GM18519 (cell line): ENCODE data around the gene ISL1.

Experiments
- ATAC-seq: cut with Tn5 transposase; IDR thresholded peaks from one replicate; pipeline ENCODE4 v1.9.1; 2021; ENCODE audit warnings: mild to moderate bottlenecking, moderate library complexity; ENCODE audit not compliant: unreplicated experiment, low FRiP score

Gene ISL1

DNA sequence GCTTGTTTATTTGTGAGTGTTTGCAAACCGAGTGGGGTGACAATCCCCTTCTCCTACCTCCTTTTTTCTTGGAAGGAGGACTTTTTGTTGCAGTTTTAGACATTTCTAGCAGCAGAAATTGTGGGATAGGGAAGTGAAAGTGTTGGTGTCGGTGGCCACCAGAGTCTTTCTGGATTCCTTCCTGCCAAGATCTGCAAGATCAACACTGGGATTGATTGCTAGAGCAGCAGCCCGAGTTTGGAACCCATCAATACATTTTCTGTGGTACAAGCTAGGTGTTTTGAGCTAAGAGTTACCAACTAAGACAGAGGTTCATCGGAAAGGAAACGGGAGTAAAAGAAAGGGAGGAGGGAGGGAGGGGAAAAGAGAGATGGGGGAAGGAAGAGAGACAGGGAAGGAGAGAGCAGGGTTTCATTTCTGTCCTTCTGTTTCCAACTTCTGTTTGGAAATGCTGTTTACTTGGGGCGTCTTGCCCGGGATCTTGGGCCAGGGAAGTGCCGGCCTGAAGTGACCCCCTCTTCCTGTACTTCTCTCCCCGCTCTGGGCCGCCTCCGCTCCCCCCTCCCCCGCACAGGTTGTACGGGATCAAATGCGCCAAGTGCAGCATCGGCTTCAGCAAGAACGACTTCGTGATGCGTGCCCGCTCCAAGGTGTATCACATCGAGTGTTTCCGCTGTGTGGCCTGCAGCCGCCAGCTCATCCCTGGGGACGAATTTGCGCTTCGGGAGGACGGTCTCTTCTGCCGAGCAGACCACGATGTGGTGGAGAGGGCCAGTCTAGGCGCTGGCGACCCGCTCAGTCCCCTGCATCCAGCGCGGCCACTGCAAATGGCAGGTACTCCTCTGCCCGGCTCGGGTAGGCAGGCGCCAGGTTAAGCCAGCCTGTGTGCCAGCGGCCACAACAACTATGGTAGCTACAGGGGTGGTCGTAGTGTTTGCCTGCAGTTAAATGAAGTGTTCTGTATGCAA, 4.0 kb downstream of the ISL1 start:
- no peak for ATAC-seq

DNA sequence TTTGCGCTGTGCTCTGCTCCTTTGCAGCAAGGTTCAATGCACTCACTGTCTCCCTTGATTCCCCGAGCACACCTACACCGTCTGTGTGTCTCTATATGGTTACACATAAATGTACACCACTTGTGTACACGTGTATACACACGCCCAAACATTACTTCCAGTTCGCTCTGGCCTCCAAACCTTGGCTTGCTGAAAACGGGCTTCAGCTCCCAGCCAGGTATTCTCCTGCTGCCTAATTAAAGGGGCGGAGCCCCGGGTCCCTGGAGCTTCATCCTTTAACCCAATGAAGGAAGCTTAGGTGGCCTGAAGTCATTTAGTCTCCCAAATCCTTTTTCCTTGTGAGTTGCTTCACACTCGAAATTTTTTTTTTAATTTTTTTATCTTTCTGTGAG, 4.6 kb downstream of the ISL1 start:
- ATAC-seq: no peak

DNA sequence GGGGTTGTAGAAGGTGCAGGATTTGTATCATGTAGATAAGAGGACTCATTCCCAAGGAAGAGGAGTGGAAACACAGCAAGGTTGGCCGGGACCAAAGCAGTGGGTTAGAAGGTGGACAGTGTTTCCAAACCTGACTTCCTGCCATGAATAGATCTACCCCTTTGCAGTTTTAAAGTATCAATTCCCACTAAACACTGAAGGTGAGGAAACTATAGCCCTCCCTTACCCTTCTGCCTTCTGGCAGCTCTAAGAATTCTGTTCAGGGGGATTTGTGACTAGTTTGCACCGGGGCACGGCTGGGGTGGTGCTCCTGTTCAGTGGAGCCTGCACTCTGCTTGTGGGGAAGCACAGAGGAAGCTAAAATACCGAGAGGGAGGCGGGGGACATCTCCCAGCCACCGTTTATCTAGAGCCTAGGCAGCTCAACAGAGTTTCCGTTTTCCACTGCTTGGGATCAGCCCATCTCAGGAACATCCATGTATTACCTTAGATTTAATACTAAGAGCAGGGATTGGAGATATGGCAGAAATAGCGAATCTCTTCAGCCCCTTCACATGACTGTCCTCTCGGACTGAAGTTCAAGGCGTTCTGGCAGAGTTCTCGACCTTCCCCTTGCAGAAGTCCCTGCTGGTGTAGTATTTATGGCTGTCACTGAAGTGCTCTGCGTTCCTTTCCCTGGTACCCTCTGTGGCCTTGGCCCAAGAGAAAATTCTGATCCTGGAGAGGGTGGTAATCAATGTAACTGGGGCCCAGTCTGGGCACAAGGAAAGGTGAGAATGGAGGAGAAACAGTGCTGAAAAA, 5.4 kb downstream of the ISL1 start:
- no peak for ATAC-seq

DNA sequence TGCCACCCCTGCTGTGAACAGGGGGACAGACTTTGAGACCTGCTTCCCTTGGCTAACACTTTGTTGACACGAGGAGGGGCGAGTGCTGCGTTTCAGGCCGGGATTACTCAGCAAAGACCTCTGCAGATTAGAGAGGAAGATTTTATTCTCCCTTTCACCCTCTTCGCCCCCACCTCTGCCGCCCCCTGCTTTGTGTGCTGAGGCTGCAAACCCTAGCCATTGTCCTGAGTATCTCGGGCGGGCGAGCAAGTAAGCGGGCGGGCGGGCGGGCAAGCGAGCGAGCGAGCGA, 6.0 kb downstream of the ISL1 start:
- no peak for ATAC-seq

DNA sequence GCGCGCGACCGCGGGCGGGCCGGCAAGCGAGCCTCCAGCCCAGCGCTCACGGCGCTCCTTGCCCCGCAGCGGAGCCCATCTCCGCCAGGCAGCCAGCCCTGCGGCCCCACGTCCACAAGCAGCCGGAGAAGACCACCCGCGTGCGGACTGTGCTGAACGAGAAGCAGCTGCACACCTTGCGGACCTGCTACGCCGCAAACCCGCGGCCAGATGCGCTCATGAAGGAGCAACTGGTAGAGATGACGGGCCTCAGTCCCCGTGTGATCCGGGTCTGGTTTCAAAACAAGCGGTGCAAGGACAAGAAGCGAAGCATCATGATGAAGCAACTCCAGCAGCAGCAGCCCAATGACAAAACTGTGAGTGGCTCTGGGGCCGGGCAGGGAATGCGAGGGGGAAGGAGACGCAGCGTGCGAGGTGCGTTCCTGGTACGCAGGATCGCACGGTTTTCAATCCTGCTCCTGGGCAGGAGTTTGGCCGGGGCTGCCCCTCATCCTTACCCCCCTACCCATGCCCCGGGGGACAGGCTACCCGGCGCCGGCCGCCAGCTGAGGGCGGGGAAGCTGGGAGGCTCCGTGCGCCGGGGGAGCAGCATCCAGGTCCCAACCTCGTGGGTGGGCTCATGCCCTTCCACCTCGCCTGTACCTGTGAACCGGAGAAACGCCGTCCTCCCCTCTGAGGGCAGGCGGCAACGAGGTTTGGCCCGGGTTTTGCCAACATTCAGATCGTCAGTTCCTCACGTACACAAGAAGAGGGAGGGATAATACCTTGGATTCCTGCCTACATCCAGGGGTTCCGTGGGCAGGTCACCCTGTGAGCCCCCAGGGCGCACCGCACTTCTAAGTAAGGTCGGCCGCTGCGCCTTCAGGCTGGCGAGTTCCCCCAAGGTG, 6.6 kb downstream of the ISL1 start:
- ATAC-seq: no peak

DNA sequence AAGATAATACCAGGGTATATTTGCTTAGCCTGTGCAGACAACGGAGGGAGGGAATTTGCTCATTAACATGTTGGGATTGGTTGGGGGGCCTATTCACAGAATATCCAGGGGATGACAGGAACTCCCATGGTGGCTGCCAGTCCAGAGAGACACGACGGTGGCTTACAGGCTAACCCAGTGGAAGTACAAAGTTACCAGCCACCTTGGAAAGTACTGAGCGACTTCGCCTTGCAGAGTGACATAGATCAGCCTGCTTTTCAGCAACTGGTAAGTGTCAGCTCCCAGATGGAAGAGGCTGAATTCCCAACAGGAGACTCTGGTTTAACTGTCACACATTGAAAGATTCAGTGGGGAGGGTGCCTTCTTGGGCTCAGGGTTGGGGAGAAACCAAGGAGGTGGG, 7.9 kb downstream of the ISL1 start:
- no peak for ATAC-seq

DNA sequence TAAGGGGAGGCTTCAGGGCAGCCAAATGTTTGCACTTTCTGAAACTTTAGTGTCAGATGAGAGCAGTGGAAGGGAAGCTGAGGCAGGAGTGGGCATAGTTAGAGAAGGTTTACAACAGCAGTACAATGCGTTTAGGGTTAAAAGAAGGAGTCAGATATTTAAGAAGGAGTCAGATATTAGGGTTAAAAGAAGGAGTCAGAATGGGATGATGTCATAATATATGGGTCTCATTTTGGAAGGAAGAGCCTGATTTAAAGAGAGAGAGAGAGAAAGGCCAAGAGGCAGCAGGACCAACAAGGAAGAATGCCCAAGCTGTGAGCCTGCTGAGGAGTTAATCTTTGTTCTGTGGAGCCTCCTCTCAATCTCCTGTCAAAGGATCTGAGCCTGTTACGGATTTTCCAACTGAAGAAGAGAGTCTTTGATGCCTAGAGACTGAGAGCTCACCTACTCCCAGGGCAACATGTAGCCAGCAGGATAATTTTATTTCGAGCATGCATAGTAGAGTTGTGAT, 9.5 kb downstream of the ISL1 start:
- ATAC-seq: no peak

DNA sequence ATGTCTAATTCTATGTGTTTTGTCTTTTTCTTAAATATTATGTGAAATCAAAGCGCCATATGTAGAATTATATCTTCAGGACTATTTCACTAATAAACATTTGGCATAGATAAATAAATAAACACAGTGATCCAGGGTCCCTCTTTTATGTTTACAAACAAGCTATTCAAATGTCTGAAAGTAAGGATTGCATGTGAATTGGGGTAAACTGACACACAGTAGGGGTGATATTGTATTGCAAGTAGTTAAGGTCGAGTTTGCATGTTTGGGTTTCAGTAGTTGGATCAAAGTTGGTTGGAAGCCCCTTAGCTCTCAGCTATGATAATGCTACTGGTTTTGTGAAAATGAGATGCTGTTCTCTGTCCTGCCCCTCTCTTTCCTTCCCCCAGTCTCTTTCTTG, 11.4 kb downstream of the ISL1 start:
- ATAC-seq: no peak

DNA sequence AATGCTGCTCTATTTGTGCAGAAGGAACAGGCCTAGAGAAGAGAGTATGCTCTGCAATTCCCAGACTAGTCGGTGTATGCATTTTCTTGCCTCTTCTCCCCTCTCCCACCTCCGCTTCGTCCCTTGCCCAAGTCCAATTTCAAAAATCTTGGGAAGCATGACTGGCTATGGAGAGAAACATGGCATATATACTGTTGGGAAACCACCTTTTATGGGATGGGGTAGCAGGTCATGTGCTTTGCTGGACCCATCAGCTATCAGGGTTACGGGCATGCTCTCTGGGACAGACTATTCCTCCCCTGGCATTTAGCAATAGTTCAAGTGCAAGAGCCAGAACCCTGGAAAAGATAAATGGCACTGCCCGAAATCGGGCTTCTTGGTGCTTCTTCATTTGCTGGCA, 12.0 kb downstream of the ISL1 start:
- ATAC-seq: no peak

DNA sequence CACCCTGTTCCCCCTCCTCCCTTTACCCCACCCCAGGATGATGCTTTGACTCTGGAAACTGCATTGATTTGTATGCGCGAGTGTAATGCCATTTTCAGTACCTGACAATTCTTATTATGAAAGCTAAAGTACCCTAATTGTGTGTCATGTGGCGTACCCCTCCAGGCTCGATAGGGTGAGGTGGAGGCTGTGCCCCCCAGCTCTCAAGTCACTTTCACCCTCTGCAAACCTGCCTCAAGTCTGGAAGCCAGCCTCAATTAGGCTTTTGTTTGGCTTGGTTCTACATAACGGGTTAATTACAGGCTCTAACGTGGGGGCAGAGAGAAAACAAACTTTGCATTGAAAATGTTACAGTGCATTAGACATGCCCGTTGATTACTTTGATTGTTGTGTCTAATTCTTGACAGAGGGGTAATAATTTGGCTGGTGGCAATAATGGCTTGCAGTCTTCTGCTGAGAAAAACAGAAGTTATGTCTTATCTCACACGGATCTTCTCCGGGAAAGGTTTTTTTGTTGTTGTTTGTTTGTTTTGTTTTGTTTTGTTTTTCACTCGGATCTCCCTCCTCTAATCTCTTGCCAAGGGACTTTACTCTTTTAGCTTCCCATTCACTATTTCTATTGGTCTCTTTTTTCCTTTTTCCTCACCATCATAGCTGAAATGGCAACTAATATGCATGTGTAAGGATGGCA, 12.6 kb downstream of the ISL1 start:
- no peak for ATAC-seq

DNA sequence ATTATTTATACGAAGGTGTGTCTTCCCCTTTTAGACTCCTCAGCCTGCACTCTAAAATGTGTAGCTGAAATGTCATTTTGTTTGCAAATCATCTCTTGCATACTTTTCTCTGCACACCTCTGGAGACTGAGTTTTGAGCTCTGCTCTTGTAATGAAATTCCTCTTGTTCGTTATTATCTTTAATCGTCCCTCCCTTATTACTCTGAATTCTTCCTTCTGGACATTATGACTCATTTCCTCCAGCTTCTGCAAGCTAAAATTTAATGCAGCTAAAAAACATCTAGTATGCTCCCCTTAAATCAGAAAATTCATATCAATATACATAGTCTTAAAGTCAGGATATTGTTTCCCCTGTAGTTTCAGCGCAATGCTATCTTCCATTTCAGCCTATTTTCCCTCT, 13.5 kb downstream of the ISL1 start:
- no peak for ATAC-seq

DNA sequence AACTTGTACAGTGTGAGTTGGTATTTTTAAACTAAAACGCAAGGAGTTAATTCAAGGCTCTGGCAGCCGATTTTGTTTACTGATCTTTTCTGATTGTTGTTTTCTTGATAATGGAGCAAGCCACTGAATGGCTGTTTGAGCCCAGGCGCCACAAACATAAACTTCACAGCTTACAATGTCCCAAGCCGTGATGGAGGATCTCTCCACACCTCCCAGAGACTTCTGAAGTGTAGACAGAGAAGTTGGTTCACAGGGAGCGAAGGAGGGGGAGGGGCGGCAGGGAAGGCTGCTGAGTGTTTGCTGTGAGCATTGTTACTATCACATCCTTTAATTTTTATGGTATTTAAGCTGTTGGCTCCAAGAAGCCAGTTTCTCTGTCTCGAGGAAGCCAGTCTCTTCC, 14.7 kb downstream of the ISL1 start:
- no peak for ATAC-seq

DNA sequence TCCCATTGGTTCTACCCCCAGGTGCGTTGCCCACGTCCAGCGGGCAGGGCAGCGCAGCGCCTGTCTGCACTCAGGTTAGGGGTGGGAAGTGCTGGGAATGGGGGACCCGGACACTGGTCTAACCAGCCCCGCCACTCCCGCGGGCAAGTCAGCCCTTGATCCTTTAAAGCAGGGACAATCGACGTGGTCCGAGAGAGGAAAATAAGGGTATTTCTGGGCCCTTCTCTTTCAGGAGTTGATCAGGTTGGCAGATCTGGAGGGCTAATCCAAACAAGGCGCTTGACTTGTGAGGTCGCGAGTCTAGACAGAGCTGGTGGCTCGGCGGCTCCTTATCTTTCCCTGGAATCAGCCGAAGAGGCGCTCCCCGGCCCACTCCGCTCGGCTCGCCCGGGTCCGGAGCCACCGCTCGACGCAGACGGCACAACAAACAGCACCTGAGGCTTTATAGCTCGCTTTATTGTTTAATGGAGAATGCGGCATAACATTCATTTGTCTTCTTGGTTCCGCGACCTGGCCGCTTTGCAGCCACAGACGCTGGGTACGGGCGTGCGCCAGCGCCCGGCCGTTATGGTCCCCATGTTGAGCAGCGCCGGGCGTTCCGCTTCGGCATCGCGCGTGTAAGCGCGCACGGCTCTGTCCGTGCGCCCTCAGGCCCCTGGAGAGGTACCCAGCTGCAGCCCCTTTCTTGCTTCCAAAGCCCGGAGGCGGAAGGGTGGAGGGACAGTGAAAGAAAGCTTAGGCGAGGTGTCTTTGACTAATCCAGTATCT, 15.8 kb downstream of the ISL1 start:
- ATAC-seq: no peak

DNA sequence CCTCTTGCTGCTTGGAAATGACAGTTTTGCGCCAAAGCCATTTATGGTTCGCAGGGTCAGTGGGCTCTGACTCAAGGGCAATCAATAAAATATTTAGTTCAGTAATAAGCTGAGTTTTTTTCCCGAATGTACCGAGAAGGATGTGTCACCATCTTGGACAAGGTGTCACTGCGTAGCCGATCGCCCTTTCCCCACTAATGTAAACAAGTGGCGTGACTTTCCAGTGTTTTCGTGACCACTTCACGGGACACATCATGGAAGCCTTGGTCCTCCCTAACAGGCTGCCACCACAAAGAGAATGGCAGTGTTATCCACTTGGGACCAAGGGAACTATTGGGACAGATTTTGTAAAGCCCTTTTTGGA, 16.4 kb downstream of the ISL1 start:
- ATAC-seq: no peak

DNA sequence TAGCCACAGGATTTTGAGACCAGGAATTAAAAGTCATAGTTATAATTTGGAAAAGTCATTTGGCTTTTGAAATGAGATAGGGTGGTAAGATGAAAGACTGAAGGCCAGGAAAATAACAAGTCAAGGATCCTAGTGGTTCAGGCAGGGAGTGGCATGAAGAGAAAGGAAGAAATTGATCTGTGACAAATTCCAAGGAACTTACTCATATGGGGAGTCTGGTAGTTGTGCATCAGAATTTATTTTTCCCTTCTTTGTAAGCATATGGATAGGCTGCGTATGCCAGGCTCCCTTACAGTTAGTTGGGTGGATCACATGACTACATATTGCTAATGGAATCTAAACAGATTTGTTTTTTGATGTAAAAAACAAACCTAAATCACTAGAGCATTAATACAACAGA, 21.0 kb downstream of the ISL1 start:
- no peak for ATAC-seq

DNA sequence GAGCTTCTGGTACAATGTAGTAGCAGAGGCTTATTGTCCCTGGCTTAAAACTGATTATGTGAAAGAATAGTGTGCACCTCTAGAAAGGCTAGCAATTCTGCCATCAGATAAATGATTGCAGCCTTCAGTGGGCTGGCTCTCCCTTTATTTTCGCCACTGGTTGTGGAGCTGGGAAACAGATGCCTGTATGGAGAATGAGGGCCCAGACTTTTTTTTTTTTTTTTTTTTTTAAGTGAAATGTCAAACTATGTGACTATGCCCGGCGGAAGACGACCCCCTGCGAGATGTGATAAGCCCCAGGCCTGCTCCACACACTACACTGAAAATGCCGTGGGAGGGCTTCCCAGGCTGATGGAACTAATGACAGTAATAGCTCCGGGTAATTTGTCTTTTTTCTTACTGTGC, 28.7 kb downstream of the ISL1 start:
- ATAC-seq: no peak

DNA sequence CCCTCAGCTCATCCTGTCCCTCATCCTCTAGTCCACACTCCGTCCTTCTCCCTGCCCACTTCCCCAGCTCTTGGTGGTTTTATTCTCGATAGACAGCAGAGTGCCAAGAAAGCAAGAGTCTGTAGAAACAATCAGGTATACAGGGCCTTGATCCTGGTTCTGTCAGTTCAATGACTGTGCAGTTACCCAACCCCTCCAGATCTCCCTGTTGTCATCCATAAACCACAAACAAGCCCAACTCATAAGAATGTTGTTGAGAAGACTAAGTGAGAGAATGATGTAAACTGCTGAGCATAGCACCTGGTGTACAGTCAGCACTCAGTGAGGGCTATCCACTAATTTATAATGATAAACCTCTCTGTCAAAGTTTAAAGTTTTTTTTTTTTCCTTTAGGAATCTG, 31.3 kb downstream of the ISL1 start:
- no peak for ATAC-seq

DNA sequence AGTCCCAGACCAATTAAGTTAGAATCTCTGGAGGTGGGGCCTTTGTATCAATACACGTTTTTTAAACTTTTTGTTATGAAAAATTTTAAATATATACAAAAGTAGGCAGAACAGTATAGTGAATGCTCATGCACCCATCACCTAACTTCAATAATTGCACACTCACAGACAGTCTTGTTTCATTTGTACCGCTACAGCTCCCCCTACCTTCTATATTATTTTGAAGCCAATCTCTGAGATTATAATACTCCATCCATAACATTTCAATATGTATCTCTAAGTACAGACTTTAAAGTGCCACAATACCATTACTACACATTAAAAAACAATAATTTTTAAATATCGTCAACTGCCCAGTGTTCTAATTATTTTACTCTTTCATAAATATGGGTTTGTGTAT, 32.9 kb downstream of the ISL1 start:
- no peak for ATAC-seq

DNA sequence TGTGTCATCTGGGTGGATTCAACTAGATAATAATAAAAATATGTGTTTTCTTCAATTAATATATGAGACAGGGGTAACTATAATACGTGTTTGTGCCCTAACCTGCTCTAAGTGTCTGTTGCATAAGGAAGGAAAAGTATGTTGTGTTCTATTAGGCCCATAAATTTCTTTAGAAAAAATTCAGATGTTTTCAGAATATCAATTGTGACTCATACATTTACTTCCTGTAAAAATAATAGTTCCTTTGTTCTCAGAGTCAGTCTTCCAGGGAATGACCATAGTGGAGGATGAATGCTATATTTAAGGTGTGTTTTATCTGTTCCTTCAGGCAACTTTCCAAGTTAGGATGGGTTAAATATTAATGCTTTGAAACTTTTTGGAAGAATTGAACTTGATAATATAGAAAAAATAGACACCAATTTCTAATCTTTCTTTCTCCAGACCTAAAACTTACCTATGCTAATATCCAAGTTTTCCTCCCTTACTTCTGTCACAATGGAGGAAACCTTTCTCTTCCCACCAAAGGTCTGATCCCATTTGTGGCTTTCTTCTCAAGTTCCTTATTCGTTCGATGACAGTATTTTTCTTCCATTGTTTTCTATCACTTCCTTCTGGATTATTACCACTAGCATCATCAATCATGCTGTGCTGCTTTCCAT, 49.9 kb downstream of the ISL1 start:
- ATAC-seq: no peak
